Femur (tissue), 1 donor: Measurements from ENCODE around the gene HBA2.
"Not testable (repeated sequence)": the region's sequence is repeated elsewhere in the genome, so short reads cannot be mapped to it uniquely, and the experiment has no call there.

Experiments
- DNase-seq: peaks from one replicate; pipeline ENCODE4 v3.0.0-alpha.2; 2017

HBA2 gene

GRCh38 chr16:159136-159849 is 13.4 kb upstream of the HBA2 start:
- no peak for DNase-seq

GRCh38 chr16:160242-160641 is 12.4 kb upstream of the HBA2 start:
- DNase-seq: not testable (repeated sequence)

- DNase-seq: no peak
These were observed 11.9 kb upstream of the HBA2 start for GRCh38 chr16:160691-161190.

- DNase-seq: no peak
These were observed 10.2 kb upstream of the HBA2 start for GRCh38 chr16:162271-162991.

- DNase-seq: not testable (repeated sequence)
These were observed 9.5 kb upstream of the HBA2 start for GRCh38 chr16:163139-163538.

- not testable (repeated sequence) for DNase-seq
These were observed 9.0 kb upstream of the HBA2 start for GRCh38 chr16:163696-164095.

- not testable (repeated sequence) for DNase-seq
These were observed 8.4 kb upstream of the HBA2 start for GRCh38 chr16:164134-164823.

- no peak for DNase-seq
These were observed 7.7 kb upstream of the HBA2 start for GRCh38 chr16:164827-165538.

GRCh38 chr16:165539-166374 is 6.9 kb upstream of the HBA2 start, which contains the start of gene HBM:
Gene HBM (plus strand): TSS chr16:165978. CDS start chr16:165998, 20 bp downstream.
- no peak for DNase-seq

GRCh38 chr16:166375-167121 is 6.1 kb upstream of the HBA2 start:
- no peak for DNase-seq

GRCh38 chr16:167122-167690 is 5.5 kb upstream of the HBA2 start:
- no peak for DNase-seq

GRCh38 chr16:168424-168823 is 4.3 kb upstream of the HBA2 start:
- DNase-seq: no peak

GRCh38 chr16:169014-169413 is 3.7 kb upstream of the HBA2 start:
- DNase-seq: no peak

GRCh38 chr16:170088-170507 is 2.6 kb upstream of the HBA2 start:
- peak; percentile 45 for DNase-seq

GRCh38 chr16:170788-171187 is 1.9 kb upstream of the HBA2 start:
- no peak for DNase-seq

- DNase-seq: not testable (repeated sequence)
These were observed 657 bp downstream of the HBA2 start for GRCh38 chr16:173211-173854.

- peak; percentile 50 for DNase-seq
These were observed 1.5 kb downstream of the HBA2 start for GRCh38 chr16:173928-174769.

- no peak for DNase-seq
These were observed 2.6 kb downstream of the HBA2 start for GRCh38 chr16:175011-175949.
